ENCODE measurements around the gene KRT34.

Gene KRT34

GRCh38 chr17:41333098-41333497, 49.0 kb downstream of the KRT34 start:
- DNase-seq (ENCODE audit: low read depth in 3 of 3) = no peak

GRCh38 chr17:41332239-41332638, 49.9 kb downstream of the KRT34 start:
- DNase-seq (ENCODE audit: low read depth in 3 of 3) = no peak

- no peak for DNase-seq (ENCODE audit: low read depth in 3 of 3)
These were observed 50.5 kb downstream of the KRT34 start for GRCh38 chr17:41331606-41332005.

GRCh38 chr17:41329279-41329948, 52.7 kb downstream of the KRT34 start:
- DNase-seq (ENCODE audit: low read depth in 3 of 3) = no peak

GRCh38 chr17:41328207-41328606, 53.9 kb downstream of the KRT34 start:
- DNase-seq (ENCODE audit: low read depth in 3 of 3) = no peak
